ENCODE data around the gene ACBD4. TPM values are rescaled to one million over a fixed set of nuclear protein-coding genes. Genes with fewer than 3 reads are reported as not detected.
A peak's percentile ranks its signal among the peaks of the same experiment; 100 is the strongest.

ACBD4 gene
- total and polyA plus RNA-seq, 2 experiments from 2014 or later = 2.1 to 4.3 TPM

DNA sequence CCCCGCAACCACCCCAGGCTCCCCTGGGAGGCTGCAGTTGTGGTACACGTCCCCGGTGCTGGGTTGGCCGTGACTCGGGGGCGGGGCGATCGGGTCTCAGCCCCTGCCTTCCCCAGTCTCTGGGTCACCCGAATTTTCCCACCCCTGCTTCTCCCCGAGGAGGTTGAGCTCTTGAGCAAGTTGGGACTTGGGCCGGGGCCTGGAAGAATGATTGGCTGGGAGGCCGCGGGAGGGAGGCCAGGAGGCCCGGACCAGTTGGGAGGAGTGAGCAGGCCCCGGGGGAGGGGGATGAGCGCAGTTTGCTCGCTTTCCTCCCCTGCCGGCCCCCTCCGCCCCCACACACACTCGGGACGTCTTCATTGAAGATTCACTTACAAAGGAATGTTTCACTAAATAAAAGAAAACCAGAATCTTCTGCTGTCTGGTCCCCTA lies 8.3 kb downstream of the ACBD4 start:
- DNase-seq = peak; percentile 92
- Histone ChIP-seq H3K4me2 (ENCODE audit: unreplicated experiment) (peak overlapping the region; percentile 68), H3F3A (ENCODE audit: insufficient read depth) (peaks cover 17% of the 10 kb centered on the region), H2AFZ (peak overlapping the region; percentile 75), H3K79me2 (ENCODE audit: insufficient read depth) (peaks cover 2% of the 10 kb centered on the region; the same call in 1 of the 2 replicates), H3K9me2 (ENCODE audit: insufficient read depth) (no peaks in the 10 kb centered on the region), H3K27me3 (replicated peaks; ENCODE audit: insufficient read depth) (no peaks in the 10 kb centered on the region), H3K36me3 (ENCODE audit: low read depth) (no peaks in the 10 kb centered on the region), H3K4me3 (peak overlapping the region; percentile 70), H3K9ac (peak overlapping the region; percentile 81), H4K20me1 (ENCODE audit: insufficient read depth) (no peaks in the 10 kb centered on the region), H3K9me3 (ENCODE audit: low read depth) (no peaks in the 10 kb centered on the region), H3K4me1 (ENCODE audit: insufficient read depth) (peaks cover 13% of the 10 kb centered on the region; the same call in 1 of the 2 replicates), H3K27ac (peak overlapping the region; percentile 81)
- TF ChIP-seq EZH2 (IDR thresholded peaks at IDR 0.05; ENCODE audit: insufficient read depth, poor library complexity, severe bottlenecking) (no peak), EZH2phosphoT487 (IDR thresholded peaks at IDR 0.05; ENCODE audit: insufficient read depth, low read depth) (no peak)
- WGBS, 2 experiments (ENCODE audit: low coverage in 1 of 2, low lambda C conversion rate in 2 of 2, missing lambda C conversion rate in 2 of 2) = 3% methylated on average over 21 of the region's 21 CpGs
- in situ Hi-C loops (cut with MboI) = no loop called here

GRCh38 chr17:45144199-45145034 lies 8.9 kb downstream of the ACBD4 start:
- no peaks in the 10 kb centered on the region for H3K27me3 ChIP-seq (replicated peaks; ENCODE audit: insufficient read depth)
- no peaks in the 10 kb centered on the region for H3K36me3 ChIP-seq (ENCODE audit: low read depth)
- WGBS, 2 experiments (ENCODE audit: low coverage in 1 of 2, low lambda C conversion rate in 2 of 2, missing lambda C conversion rate in 2 of 2) = 12 to 30% methylated on average over 23 to 63 of the region's 71 CpGs
- TF ChIP-seq EZH2phosphoT487 (IDR thresholded peaks at IDR 0.05; ENCODE audit: insufficient read depth, low read depth) (no peak), EZH2 (IDR thresholded peaks at IDR 0.05; ENCODE audit: insufficient read depth, poor library complexity, severe bottlenecking) (no peak)
- peak overlapping the region; percentile 81 for H3K27ac ChIP-seq
- H3K79me2 ChIP-seq (ENCODE audit: insufficient read depth) = peaks cover 8% of the 10 kb centered on the region
- H3K4me3 ChIP-seq = peak overlapping the region; percentile 70
- in situ Hi-C loops (cut with MboI) = no loop called here
- H4K20me1 ChIP-seq (ENCODE audit: insufficient read depth) = no peaks in the 10 kb centered on the region
- H3K9me2 ChIP-seq (ENCODE audit: insufficient read depth) = no peaks in the 10 kb centered on the region
- peak overlapping the region; percentile 75 for H2AFZ ChIP-seq
- H3K4me2 ChIP-seq (ENCODE audit: unreplicated experiment) = peak overlapping the region; percentile 68
- peaks cover 20% of the 10 kb centered on the region for H3F3A ChIP-seq (ENCODE audit: insufficient read depth)
- peaks cover 13% of the 10 kb centered on the region; the same call in 1 of the 2 replicates for H3K4me1 ChIP-seq (ENCODE audit: insufficient read depth)
- no peaks in the 10 kb centered on the region for H3K9me3 ChIP-seq (ENCODE audit: low read depth)
- peak overlapping the region; percentile 81 for H3K9ac ChIP-seq
- peak; percentile 76 for DNase-seq

DNA sequence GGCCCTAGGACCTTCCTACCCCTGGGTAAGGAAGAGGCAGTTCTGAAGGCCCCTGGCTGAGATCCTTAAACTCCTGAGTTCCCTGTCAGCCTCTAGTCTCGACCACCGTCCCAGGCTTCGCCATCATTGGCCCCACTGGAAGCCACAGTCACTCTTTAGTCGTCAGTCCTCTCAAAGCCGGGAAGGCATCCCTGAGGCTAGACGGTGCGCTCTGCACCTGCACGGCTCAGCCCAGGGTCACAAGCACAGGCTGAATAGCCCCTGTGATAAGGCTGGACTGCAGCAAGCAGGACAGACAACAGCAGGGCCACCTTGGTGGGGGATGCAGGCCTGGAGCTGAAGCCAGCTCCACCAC lies 9.5 kb downstream of the ACBD4 start:
- Histone ChIP-seq H3K36me3 (ENCODE audit: low read depth) (no peaks in the 10 kb centered on the region), H2AFZ (peak overlapping the region; percentile 75; the same call in 1 of the 2 replicates), H3K4me1 (ENCODE audit: insufficient read depth) (peaks cover 13% of the 10 kb centered on the region; the same call in 1 of the 2 replicates), H3K79me2 (ENCODE audit: insufficient read depth) (peaks cover 14% of the 10 kb centered on the region), H3K9me2 (ENCODE audit: insufficient read depth) (no peaks in the 10 kb centered on the region), H3F3A (ENCODE audit: insufficient read depth) (peaks cover 20% of the 10 kb centered on the region), H3K9me3 (ENCODE audit: low read depth) (no peaks in the 10 kb centered on the region), H3K4me3 (no peak overlapping the region), H3K9ac (peak overlapping the region; percentile 81; the same call in 1 of the 2 replicates), H4K20me1 (ENCODE audit: insufficient read depth) (no peaks in the 10 kb centered on the region), H3K27me3 (replicated peaks; ENCODE audit: insufficient read depth) (no peaks in the 10 kb centered on the region), H3K4me2 (ENCODE audit: unreplicated experiment) (no peak overlapping the region), H3K27ac (no peak overlapping the region)
- no peak for DNase-seq
- TF ChIP-seq EZH2phosphoT487 (IDR thresholded peaks at IDR 0.05; ENCODE audit: insufficient read depth, low read depth) (no peak), EZH2 (IDR thresholded peaks at IDR 0.05; ENCODE audit: insufficient read depth, poor library complexity, severe bottlenecking) (no peak)
- 78 to 85% methylated on average over 8 of the region's 8 CpGs for WGBS, 2 experiments (ENCODE audit: low coverage in 1 of 2, low lambda C conversion rate in 2 of 2, missing lambda C conversion rate in 2 of 2)
- in situ Hi-C loops (cut with MboI) = no loop called here

- TF ChIP-seq EZH2phosphoT487 (IDR thresholded peaks at IDR 0.05; ENCODE audit: insufficient read depth, low read depth) (no peak), EZH2 (IDR thresholded peaks at IDR 0.05; ENCODE audit: insufficient read depth, poor library complexity, severe bottlenecking) (no peak)
- H3F3A ChIP-seq (ENCODE audit: insufficient read depth) = peaks cover 27% of the 10 kb centered on the region
- 79 to 80% methylated on average over 10 of the region's 10 CpGs for WGBS, 2 experiments (ENCODE audit: low coverage in 1 of 2, low lambda C conversion rate in 2 of 2, missing lambda C conversion rate in 2 of 2)
- 0 out of 2 replicates have a peak overlapping the region, but pooled peaks have one; percentile 94 for H3K9ac ChIP-seq
- no peak overlapping the region for H3K4me2 ChIP-seq (ENCODE audit: unreplicated experiment)
- peak overlapping the region; percentile 80; the same call in 1 of the 2 replicates for H3K4me3 ChIP-seq
- H2AFZ ChIP-seq = no peak overlapping the region
- H3K9me2 ChIP-seq (ENCODE audit: insufficient read depth) = no peaks in the 10 kb centered on the region
- H3K79me2 ChIP-seq (ENCODE audit: insufficient read depth) = peaks cover 26% of the 10 kb centered on the region
- H3K36me3 ChIP-seq (ENCODE audit: low read depth) = no peaks in the 10 kb centered on the region
- H3K27me3 ChIP-seq (replicated peaks; ENCODE audit: insufficient read depth) = no peaks in the 10 kb centered on the region
- no peak for DNase-seq
- H3K9me3 ChIP-seq (ENCODE audit: low read depth) = no peaks in the 10 kb centered on the region
- peaks cover 14% of the 10 kb centered on the region; the same call in 1 of the 2 replicates for H3K4me1 ChIP-seq (ENCODE audit: insufficient read depth)
- in situ Hi-C loops (cut with MboI) = no loop called here
- no peaks in the 10 kb centered on the region for H4K20me1 ChIP-seq (ENCODE audit: insufficient read depth)
- H3K27ac ChIP-seq = peak overlapping the region; percentile 97
Measured at GRCh38 chr17:45146166-45146565, 10.7 kb downstream of the ACBD4 start.

All from GM23248 (cell line).